ENCODE data around the gene JARID2. TPM values are rescaled to one million over a fixed set of nuclear protein-coding genes. Genes with fewer than 3 reads are reported as not detected.

The JARID2 gene
- total and polyA plus RNA-seq, 10 of the 15 experiments (the other 5 are each of a cell fraction or from before 2014, with no cell fraction given), result 4.2 to 21.6 (median 11.7) TPM

- TF ChIP-seq, protein P1, sequence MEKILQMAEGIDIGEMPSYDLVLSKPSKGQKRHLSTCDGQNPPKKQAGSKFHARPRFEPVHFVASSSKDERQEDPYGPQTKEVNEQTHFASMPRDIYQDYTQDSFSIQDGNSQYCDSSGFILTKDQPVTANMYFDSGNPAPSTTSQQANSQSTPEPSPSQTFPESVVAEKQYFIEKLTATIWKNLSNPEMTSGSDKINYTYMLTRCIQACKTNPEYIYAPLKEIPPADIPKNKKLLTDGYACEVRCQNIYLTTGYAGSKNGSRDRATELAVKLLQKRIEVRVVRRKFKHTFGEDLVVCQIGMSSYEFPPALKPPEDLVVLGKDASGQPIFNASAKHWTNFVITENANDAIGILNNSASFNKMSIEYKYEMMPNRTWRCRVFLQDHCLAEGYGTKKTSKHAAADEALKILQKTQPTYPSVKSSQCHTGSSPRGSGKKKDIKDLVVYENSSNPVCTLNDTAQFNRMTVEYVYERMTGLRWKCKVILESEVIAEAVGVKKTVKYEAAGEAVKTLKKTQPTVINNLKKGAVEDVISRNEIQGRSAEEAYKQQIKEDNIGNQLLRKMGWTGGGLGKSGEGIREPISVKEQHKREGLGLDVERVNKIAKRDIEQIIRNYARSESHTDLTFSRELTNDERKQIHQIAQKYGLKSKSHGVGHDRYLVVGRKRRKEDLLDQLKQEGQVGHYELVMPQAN (conservative IDR thresholded peaks at IDR 0.05), result no peak
- TF ChIP-seq CEBPZ (IDR thresholded peaks at IDR 0.05; ENCODE audit: low read depth, low read length), result no peak
- no peak for TF ChIP-seq E4F1 (IDR thresholded peaks at IDR 0.05; ENCODE audit: borderline replicate concordance, partially characterized antibody)
- TF ChIP-seq, protein P2, sequence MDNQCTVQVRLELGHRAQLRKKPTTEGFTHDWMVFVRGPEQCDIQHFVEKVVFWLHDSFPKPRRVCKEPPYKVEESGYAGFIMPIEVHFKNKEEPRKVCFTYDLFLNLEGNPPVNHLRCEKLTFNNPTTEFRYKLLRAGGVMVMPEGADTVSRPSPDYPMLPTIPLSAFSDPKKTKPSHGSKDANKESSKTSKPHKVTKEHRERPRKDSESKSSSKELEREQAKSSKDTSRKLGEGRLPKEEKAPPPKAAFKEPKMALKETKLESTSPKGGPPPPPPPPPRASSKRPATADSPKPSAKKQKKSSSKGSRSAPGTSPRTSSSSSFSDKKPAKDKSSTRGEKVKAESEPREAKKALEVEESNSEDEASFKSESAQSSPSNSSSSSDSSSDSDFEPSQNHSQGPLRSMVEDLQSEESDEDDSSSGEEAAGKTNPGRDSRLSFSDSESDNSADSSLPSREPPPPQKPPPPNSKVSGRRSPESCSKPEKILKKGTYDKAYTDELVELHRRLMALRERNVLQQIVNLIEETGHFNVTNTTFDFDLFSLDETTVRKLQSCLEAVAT (IDR thresholded peaks at IDR 0.05), result peak; percentile 67; the same call in 1 of the 2 replicates
- no peak for TF ChIP-seq HDAC6 (IDR thresholded peaks at IDR 0.05; ENCODE audit: unreplicated experiment)
- no peak for TF ChIP-seq ESRRA (IDR thresholded peaks at IDR 0.05; ENCODE audit: low read length)
- TF ChIP-seq POU2F2 (IDR thresholded peaks at IDR 0.05; ENCODE audit: borderline replicate concordance, low read depth, low read length), result no peak
- TF ChIP-seq CTCF (IDR thresholded peaks at IDR 0.05 in 2 of 3, conservative IDR thresholded peaks at IDR 0.05 in 1 of 3; ENCODE audit: control insufficient read depth in 2 of 3, extremely low read depth in 1 of 3, insufficient read depth in 1 of 3, low read depth in 3 of 3, low read length in 3 of 3), result no peak
- no peak for TF ChIP-seq EGR1 (IDR thresholded peaks at IDR 0.05; ENCODE audit: borderline replicate concordance in 1 of 2, low read depth in 2 of 2, low read length in 2 of 2)
- peak; percentile 28; the same call in 1 of the 2 replicates for TF ChIP-seq MTA2 (IDR thresholded peaks at IDR 0.05; ENCODE audit: low read depth)
- TF ChIP-seq NFIC (IDR thresholded peaks at IDR 0.05; ENCODE audit: low read depth, low read length), result peak; percentile 30; the same call in 1 of the 2 replicates
- no peak for TF ChIP-seq CBX3 (IDR thresholded peaks at IDR 0.05; ENCODE audit: borderline replicate concordance, low read depth)
Measured at GRCh38 chr6:15420959-15421438, 175.1 kb downstream of the JARID2 start (continued).
